NCI-H774 (cell line): ENCODE measurements around the gene PHF12.
"Not testable (repeated sequence)": the region's sequence is repeated elsewhere in the genome, so short reads cannot be mapped to it uniquely, and the experiment has no call there.

Experiments
- DNase-seq: peaks from one replicate; lab custom pipeline; 2025; lab: John Stamatoyannopoulos, UW

Gene PHF12

DNA sequence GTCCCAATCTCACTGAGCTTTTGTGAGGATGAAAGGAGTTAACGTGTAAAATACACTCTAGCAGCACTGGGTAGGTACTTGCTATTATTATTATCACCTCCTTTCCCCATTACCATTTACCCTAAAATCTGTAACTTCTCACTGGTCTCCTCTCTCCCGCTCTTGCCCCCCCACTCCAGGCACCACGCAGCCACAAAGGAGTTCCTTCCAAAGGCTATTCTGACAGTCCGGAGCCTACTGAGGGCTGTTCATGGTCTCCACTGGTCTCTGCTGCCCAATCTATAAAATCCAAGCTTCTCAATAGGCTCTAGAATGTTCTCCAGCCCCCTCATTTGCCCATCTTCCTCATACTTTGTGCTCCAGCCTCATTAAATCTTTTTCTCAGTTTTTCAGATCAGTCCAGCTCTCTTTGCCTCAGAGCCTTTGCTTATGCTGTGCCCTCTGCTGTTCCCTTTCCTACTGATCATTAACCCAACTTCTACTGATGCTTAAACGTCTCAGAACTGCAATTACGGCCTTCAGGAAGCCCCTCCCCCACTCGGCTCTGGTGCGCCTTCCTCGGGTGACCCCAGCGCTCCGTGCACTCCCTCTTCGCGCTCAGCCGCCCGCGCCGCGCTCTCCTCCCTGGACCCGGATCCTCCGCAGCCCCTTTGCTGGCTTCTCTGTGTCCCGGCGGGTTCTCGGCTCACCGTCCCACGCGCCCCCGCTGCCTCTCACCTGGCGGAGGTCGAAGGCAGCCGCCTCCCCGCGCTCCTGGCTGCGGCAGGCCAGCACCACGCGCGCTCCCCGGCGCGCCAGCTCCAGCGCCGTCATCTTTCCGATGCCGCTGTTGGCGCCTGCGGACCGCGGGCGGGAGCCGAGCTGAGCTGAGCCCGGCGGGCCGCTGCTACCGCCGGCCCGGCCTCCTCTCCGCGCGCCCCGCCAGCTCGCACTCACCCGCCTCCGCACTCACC lies 49.2 kb downstream of the PHF12 start:
- DNase-seq = peak; percentile 28

DNA sequence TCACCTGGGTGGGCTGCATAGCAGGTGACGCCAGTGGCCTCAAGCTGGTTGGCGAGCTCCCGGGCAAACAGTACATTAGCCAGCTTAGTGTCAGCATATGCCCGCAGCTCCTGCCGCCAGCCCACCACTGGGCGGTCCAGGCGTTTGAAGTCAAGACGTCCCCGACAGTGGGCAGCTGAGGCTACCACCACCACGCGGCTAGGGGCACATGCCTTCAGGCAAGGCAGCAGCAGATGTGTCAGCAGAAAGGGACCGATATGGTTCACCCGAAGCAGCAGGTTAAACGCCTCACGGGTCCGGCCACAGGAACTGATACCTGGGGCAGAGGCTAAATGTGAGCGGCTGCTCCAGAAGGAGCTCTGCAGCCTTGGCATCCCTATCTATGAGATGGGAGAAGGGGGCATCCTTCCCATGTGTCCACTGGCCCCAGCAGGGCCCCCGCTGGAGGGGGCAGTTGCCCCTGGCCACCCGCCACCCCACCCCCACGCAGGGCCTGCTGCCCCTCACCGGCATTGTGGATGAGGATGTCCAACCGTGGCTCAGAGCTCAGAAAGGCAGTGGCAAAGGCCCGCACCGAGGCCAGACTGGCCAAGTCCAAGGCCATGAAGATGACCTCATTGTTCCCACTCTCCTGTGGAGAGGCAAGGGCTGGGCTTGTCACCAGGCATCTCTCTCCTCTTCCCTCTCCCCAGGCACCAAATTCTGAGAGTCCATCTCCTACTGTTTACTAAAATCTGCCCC lies 50.2 kb downstream of the PHF12 start:
- no peak for DNase-seq

DNA sequence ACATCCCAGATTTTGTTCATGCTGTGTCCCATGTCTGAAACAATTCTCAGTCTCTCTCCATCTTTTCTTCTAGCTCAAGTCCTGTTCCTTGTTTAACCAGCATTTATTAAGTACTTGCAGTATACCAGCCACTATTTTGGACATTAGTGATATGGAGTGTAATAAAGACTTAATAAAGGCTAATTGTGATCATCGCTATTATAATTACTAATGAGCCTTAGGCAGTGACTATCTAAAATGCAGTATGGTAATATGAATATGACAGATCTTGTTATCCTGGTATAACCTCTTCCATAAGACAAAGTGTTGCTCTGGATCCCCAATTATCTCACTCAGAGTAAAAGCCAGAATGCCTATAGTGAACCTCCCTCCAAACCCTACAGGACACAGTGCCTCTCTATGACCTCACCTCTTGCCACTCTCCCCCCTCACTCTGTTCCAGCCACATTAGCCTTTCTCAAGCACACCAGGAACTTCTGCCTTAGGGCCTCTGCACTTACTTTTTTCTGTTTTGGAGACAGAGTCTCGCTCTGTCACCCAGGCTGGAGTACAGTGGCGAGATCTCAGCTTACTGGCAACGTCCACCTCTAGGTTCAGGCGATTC lies 52.0 kb downstream of the PHF12 start:
- DNase-seq = no peak

DNA sequence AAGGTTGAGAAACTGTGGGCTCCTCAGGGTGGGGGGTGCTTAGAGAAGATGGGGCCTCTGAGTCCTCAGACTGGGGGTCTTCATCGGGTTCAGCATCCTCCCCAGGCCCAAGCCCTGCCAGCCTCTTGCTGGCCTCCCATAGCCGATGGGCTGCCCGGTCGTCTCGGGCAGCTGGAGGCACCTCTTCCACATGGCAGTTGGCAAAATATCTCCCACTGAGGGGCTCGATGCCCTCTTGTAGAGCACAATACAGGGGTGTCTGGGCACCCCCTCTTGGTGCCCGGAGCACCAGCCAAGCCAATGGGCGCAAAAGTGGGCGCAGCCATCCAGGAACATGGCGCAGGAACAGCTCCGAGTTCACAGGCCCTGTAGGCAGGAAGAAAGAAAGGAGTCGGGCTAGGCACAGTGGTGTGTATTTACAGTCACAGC lies 52.8 kb downstream of the PHF12 start:
- no peak for DNase-seq

DNA sequence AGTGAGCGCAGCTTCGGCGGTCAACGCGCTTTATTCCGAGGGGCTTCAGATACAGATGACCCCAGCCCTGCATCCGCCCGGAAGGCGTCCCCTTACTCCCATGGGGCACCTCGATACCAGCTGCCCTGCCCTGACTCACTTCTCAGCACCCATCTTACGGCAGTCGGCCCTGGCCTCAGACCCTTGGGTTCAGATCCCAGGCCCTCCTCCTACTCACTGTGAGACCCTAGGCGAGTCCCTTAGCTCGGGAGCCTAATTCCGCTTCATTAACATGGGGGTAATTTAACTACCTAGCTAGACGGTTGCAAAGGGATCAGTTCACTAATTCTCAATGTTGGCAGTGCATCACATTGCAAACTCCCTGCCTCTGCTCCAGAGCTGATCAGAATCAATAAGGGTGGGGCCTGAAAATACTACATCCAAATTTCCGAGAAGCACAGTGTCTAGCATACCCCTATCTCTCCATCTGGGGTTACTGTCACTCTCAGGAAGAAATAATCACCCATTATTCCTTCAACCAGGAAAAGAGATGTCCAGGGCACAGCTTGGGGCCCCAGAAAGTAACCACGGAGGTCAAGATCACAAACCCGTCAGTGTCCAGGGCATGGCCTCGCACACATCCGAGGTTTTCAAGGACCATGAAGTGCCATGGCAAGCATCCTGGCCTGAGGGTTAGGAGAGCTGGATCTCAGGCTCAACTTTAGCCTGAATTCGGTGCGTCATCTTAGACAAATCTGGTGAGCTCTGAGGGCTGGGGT lies 53.4 kb downstream of the PHF12 start:
- DNase-seq = no peak

DNA sequence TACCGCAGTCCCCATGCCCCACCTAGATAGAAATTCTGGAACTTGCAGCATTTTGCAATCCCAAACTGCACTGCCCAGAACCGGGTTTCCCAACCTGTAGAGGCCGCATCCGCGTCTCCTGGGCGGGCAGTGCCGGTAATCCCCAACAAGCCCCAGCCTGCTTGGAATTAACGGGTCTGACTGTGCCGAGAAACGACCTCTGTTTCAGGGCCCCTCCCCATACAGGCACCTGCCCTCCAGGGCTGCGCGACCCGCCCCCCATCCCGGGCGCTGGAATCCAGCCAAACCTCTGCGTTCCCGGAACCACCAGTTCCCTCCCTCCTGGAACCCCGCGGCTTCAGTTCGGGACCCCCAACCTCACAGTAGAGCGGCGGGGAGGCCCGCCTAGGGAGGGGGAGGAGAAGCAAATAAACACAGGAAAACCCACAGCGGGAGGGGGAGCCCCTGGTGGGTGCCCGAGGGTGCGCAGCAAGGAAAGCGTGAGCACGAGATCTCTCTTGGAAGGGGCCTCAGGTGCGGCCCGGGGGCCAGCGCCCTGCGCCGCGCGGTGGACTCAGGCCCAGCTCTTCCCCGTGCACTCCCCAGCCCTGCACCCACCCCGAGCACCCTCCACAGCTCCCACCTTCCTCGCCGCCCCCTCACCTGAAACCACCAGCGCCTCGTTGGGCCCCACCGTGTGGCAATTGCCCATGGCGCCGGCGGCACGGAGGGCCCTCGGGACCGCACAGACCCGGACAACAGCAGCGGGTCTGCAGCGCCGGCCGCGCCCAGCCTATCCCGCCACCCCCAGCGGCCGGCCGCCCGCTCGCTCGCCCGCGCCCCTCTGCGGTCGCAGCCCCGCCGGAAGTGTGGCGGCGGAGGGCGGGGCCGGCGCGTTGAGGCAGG lies 54.2 kb downstream of the PHF12 start, which contains the start of gene FLOT2:
FLOT2 (minus strand) TSS at position 850 of the 885 bp plus-strand sequence; CDS start at position 691, 159 bp downstream.
- peak; percentile 48 for DNase-seq

DNA sequence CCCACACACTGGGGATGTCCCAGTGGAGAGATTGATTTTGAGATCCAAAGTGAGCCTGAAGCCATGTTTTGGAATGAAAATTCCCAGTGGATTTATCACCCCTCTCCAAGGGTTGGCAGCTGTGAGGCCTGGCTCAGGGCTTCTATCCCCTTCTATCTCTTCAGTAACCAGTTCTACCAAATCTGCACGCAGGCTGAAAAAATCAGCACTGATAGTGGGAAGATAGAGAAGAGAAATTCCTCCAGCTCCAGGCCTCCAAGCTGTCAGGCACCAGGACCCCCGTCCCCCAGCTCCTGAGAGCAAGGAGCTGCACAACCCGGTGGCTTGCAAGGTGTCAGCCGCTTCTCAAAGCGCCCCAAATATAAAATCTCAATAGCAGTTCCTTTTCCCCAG lies 54.8 kb downstream of the PHF12 start:
- DNase-seq = no peak

DNA sequence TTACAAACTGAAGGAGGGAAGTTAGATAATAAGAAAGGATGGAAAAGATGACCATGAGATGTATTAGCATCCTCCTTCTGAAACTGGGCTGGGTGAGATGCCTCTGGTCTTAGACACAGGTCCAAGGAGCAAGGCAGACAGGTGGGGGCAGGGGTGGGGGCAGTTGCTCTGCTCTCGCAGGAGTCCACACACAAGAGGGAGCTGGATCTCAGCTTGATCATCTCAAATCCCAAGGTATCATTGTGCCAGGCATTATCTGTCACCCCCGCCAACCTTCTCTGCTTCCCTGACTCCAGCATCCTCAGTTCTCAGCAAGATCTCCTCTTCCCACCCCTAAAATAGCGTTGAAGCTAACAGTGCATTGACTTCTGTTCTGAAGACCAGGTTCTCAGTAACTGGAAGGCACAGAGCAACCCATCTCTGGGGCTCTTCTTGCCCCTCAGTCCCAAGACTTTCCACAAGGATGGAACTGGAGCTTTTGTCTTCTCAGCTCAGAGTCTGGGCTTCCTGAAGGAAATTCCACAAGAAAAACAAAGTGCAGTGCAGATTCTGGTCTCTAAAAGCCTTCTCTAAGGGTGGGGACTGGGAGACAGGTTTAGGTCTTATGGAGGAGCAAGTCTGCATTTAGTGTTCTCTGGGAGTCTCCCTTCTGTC lies 55.4 kb downstream of the PHF12 start:
- DNase-seq = no peak

DNA sequence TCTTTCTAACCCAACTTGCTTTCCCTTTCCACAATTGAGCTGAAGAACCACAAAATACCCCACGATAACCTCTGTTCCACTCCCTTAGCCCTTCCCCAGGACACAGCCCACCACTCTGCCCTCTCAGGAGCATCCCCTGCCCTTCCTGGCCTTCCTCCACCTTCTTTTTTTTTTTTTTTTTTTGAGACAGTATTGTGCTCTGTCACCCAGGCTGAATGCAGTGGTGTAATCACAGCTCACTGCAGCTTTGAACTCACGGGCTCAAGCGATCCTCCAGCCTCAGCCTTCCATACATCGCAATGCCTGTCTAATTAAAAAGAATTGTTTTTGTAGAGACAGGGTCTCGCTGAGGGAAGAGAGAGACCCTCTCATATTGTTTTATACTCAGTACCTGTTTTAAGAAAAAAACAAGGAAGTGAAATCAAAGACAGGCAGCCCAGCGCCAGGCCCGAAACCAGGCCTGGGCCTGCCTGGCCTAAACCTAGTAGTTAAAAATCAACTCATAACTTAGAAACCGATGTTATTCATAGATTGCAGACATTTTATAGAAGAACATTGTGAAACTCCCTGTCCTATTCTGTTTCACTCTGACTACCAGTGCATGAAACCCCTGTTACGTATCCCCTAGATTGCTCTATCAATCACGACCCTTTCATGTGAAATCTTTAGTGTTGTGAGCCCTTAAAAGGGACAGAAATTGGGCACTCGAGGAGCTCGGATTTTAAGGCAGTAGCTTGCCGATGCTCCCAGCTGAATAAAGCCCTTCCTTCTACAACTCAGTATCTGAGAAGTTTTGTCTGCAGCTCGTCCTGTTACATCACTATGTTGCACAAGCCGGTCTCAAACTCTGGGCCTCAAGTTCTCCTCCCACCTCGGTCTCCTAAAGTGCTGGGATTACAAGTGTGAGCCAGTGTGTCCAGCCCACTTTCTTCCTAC lies 57.8 kb downstream of the PHF12 start:
- DNase-seq = not testable (repeated sequence)

DNA sequence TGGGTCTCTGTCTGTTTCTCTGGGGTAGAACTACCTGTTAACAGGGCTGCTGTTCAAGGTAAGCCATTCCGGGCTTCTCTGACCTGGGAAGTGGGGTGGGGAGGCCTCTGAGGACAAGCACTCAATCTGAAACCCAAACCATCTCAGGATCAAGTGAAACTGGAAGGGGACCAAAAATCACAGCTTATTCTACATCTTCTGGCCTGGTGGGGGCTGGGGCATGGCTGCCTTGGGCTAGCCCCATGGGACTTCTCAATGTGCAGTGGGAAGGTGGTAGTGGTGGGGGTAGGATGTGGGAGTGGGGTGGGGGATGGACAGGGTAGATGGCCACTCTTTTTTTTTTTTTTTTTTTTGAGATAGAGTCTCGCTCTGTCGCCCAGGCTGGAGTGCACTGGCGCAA lies 59.3 kb downstream of the PHF12 start:
- no peak for DNase-seq

DNA sequence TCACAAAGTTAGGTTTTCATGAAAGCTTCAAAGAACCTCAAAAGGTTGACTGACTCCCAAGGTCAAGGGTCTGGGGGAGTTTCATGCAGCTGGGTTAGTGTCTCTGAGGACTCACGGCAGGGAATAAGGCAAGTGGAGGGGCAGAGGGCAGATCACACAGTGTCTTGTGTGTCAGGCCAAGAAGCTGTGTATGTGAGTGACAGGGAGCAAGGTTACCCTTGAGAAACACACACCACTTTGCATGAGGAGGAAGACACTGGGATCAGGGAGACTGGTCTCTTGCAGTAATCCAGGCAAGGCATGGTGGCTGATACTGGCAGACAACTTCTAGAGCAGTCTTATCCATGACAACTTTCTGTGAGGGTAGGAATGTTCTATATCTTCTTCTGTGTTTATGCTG lies 60.1 kb downstream of the PHF12 start:
- DNase-seq = no peak

DNA sequence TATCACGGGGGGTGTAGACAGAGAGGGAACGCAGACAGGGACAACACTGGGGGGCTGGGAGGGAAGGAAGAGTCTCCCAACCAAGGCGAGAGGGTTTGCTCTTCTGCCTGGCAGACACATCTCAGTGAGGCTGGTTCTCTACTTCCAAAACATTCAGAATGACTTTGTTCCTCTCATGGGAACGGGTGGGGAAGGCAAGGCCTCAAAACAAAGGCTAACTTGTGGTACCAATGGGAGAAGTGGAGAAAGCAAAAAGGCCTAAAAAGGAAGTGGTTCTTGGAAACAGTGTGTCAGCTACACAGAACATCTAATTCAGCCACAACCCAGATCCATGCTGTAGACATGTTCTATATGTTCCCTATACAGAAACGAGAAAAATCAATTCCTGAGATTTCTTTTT lies 61.3 kb downstream of the PHF12 start:
- no peak for DNase-seq

DNA sequence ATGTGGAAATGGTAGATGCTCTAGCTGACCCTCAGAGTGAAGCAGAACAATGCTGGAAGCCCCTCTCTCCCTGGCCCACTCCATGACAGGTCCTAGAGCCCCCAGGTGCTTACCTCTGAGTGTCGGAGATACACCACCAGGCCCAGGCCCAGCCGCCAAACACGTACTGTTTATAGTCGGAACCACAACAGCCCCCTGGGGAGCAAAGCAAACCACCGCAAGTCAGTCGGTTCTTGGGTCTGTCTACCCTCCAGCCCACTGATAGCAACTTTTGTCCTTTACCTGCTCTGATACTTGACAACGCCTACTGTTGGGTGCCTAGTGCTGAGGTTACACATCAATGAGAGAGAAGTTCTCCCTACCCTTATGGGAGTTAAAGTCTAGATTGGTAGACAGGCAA lies 62.5 kb downstream of the PHF12 start:
- DNase-seq = no peak

DNA sequence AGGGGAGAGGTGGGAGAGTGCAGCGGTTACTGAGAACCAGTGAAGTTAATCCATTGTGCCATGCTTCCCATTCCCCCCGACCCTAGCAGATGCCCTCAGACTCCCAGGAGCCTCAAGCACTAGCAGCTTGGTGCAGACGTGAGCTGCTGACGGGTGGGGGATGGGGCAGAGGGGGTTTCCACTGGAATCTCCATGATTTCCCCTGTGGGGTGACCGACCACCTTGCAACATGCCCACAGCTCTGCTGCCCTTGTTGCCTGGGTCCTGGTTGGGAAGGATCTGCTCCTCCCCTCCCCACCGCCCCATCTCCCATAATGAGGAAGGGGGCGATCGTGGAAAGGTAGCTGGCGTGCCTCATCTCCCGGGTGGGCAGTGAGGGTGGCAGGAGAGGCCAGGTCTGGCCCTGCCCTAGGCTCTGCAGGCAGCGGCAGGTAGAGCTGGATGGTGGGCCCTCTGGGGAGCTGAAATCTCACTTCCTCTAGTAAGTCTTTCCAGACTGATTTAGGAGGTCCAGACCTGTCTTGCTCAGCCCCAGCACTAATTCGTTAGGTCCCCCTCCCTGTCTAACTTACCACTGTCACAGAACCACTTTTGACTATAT lies 63.3 kb downstream of the PHF12 start:
- no peak for DNase-seq

DNA sequence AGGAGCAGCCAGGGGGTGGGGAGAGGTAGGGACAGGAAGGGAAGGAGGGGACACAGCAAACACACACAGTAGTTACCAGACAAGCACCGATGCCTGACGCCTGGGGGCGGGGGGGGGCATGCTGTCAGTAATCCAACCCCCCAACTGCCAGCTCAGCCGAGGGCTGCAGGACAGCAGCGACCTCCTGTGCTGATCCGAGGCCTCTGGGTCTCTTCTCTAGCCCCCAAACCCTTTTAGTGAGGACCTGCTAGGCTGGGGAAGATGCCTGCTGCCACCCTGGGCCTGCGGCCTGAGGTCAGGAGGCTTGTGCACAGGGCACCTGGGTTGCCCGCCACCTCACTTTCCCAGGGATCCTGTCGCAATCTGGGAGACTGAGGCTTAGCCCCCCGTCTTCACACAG lies 65.4 kb downstream of the PHF12 start:
- no peak for DNase-seq

DNA sequence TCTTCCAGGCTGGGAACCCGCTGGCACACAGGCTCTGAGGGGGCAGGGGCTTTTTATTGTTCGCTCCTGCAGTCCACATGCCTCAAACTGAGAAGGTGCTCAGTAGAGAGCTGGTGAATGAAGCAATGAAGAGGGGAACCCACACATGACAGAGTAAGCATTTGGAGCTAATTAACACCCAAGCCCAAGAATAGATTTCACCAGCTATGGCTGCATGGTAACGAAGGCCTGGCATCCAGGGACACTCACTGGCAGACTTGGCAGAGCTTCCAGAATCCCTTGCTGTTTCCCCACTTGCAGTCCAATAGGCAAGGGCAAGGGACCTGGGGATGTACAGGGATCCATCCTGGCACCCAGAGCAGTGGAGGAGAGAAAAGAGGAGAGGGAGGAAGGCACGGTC lies 66.0 kb downstream of the PHF12 start:
- DNase-seq = no peak

DNA sequence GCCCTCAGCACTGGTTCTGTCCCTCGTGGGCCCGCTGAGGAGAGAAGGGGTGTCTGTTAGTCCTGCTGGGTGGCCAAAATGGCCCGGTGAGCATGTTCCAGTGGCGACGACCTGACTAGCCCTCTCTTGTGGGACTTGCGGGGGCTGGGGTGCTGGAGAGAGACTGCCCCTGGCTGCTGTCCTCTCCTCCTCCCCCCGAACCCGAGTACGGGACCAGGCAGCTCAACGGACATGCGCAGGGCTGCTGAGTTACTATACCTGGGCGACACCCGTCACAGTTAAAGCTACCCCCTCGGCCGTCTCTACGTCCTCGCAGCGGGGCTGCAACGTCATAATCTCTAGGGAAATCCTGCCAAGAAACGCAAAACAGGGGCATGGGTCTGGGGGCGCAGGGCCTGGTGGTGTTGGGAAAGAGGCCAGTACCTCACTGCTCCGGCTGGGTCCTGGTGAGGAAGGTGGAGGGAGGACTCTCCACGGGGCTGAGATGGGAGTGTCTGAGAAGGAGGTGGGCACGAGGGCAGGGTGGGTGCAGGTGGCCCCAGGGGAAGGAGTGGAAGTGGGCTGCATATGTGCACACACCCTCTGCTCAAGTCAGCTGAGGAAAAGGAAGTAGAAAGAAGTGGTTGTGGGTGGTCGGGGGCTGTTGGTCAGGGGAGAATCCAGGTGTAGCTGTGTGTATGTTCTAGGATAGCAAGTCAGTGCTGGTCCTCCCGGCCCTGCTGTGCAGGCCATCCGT lies 67.2 kb downstream of the PHF12 start:
- DNase-seq = no peak
